Adrenal gland (tissue), 5 donors: Measurements from ENCODE around the gene PDIA4.

ENCODE experiments used
- CTCF ChIP-seq, 6 experiments: fragments of 450-650 bp in 4 of 6; fragments of 200-600 bp in 2 of 6; sonication (generic) in 1 of 6; IDR thresholded peaks; 1 replicate in 5 of 6; 2 replicates in 1 of 6; pipeline versions ENCODE4 v1.5.1 to v1.8.0; 2016 to 2021; ENCODE audit warnings: antibody characterized with exemption in 6 of 6, mild to moderate bottlenecking in 2 of 6, moderate library complexity in 1 of 6
- POLR2A ChIP-seq, 2 donors: fragments of 450-650 bp; IDR thresholded peaks; one replicate each; pipeline ENCODE4 v1.6.1; 2017; ENCODE audit warnings: antibody characterized with exemption in 2 of 2, mild to moderate bottlenecking in 2 of 2, moderate library complexity in 1 of 2
- donor health status: DM: no; HTN: no; CAD: no.

GRCh38 chr7:149001427-149002068 lies 26.8 kb downstream of the PDIA4 start:
- TF ChIP-seq POLR2A (IDR thresholded peaks at IDR 0.05) (no peak), CTCF (IDR thresholded peaks at IDR 0.05) (no peak)
